Measurements from ENCODE around the gene SDR42E1. TPM values are rescaled to one million over a fixed set of nuclear protein-coding genes. Genes with fewer than 3 reads are reported as not detected.

Gene SDR42E1
- total RNA-seq, 4 donors from 2014 or later = 1.8 to 3.3 (median 2.1) TPM

DNA sequence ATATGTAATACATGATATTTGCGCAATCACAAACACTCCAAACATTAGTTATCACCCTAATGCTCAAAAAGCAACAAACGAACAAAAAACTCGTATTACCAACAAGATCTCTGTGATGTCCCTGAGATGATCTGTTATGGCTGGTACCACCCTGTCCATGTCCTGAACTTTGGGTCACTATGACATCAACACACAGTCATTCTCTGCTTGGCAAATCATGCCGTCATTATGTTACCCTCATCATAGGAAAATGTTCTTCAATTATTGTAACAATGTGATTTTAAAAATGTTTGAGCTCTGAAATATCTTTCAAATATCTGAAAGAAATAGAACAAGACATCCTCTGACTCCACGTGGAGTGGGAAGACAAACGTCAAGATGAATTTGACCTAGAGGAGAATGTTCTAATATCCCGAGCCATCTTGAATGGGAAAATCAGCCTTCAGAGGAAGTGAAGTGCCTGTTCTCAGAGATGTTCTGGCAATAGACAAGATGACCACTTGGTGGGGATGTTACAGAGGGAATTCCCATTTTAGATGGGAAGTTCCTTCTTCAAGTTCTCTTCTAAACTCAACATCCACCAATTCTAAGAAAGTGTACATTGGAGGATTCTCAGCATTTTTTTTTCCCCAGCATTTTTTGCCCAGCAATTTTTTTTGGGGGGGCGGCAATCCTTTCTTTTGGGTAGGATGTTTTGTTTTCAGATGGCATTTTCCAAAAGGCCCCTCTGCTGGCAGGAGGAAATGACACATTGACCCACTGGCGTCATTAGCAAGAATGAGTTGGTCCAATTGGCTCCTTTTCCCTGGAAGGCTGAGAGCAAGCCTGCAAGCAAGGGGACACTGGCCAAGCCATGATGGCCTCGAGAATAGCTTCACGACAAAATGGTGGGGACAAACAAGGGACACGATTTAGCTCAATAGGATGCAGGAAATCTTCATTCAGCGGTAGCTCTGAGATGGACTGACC is 20.1 kb upstream of the SDR42E1 start:
- no peak for ATAC-seq (ENCODE audit: low FRiP score)
- no peak for DNase-seq (ENCODE audit: low spot score)

GRCh38 chr16:82027629-82028064 is 16.4 kb upstream of the SDR42E1 start:
- no peak for ATAC-seq (ENCODE audit: low FRiP score)
- no peak for DNase-seq (ENCODE audit: low spot score)
- TF ChIP-seq CTCF (IDR thresholded peaks at IDR 0.05) = no peak

More for the DNA sequence above, 20.1 kb upstream of the SDR42E1 start:
- peak in 1 of 3 donors; percentile 13 for TF ChIP-seq CTCF (IDR thresholded peaks at IDR 0.05)

- TF ChIP-seq CTCF (IDR thresholded peaks at IDR 0.05) = no peak
- no peak for ATAC-seq (ENCODE audit: low FRiP score)
- DNase-seq (ENCODE audit: low spot score) = no peak
Measured at GRCh38 chr16:82024883-82025282, 13.6 kb upstream of the SDR42E1 start.

- no peak for TF ChIP-seq CTCF (IDR thresholded peaks at IDR 0.05)
- DNase-seq (ENCODE audit: low spot score) = no peak
- ATAC-seq (ENCODE audit: low FRiP score) = no peak
Measured at GRCh38 chr16:82024316-82024715, 13.0 kb upstream of the SDR42E1 start.

DNA sequence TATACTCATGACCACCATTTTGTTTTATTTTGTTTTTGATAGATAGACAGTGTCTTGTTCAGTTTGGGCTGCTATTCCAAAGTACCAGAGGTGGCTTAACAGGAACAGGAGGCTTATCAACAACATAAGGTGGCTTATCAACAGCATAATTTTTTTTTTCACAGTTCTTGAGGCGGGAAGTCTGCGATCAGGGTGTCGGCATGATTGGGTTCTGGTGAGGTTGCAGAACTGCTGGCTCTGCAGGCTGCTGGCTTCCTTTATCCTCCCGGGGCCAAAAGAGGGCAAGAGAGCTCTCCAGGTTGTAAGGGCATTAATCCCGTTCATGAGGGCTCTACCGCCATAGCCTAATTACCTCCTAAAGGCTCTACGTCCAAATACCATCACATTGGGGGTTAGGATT is 11.9 kb upstream of the SDR42E1 start:
- ATAC-seq (ENCODE audit: low FRiP score) (no peak), DNase-seq (ENCODE audit: low spot score) (no peak)
- TF ChIP-seq CTCF (IDR thresholded peaks at IDR 0.05) = no peak

DNA sequence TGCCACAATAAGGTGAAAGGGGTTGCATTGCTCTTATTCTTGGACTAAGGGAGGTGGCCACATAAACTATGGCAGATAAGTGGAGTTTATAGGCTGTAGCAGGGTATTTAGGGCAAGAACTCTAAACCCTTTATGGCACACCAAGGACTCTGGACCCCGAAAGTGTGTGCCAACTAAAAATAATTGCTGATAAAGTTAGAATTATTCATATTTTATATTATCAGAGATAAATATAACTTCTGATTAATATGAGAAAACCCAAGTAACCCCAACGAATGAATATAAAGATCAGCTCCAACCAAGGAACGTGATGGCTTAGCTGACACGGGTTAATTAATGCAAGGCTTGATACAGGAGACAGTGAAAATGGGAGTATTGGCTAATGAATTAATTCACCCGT is 8.8 kb upstream of the SDR42E1 start:
- ATAC-seq (ENCODE audit: low FRiP score) = no peak
- TF ChIP-seq CTCF (IDR thresholded peaks at IDR 0.05) = no peak
- DNase-seq (ENCODE audit: low spot score) = no peak

DNA sequence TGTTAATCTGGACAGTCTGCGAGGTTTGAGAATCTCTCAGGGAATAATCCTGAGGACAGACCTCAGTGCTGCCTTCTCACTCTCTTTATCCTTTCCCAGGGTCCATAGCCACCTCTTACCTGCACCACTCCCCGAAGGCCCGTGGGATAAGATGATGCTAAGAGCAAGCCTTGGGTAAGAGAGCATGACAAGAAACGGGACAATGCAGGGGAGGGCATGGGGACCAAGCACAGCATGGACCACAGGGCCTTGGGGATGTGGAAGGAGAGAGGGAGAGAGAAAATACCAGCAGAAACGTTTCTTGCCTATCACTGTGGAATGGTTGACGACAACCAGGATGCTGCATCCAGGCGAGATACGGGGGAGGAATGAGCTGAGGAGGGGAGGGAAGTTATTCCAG is 8.3 kb upstream of the SDR42E1 start:
- DNase-seq (ENCODE audit: low spot score) (no peak), ATAC-seq (ENCODE audit: low FRiP score) (no peak)
- no peak for TF ChIP-seq CTCF (IDR thresholded peaks at IDR 0.05)
